ENCODE results near the gene PBX4. TPM values are rescaled to one million over a fixed set of nuclear protein-coding genes. Genes with fewer than 3 reads are reported as not detected.

PBX4 gene
- total and polyA plus RNA-seq, 2 of the 8 experiments (the other 6 are each of a cell fraction or from before 2014, with no cell fraction given): 3.4 to 3.8 TPM

DNA sequence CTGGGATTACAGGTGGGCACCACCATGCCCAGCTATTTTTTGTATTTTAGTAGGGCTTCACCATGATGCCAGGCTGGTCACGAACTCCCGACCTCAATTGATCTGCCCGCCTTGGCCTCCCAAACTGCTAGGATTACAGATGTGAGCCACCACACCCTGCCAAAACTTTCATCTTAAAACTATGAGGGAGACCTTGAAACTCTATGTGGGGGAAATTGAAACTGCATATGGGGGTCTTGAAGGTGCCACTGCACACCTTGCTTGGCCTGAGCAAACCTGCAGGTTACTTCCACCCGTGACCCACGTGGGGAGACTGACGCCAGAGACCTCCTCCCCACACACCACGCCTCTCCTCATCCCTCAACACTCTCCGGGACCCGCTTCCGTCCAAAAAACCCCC, 64.8 kb downstream of the PBX4 start:
- H3K23ac ChIP-seq (ENCODE audit: insufficient read length): no peak overlapping the region
- no peak overlapping the region for H2AK5ac ChIP-seq (ENCODE audit: low read depth, low read length)
- H4K91ac ChIP-seq (replicated peaks; ENCODE audit: insufficient read length, low read length): no peak overlapping the region
- no peaks in the 10 kb centered on the region for H4K20me1 ChIP-seq (replicated peaks in 1 of 2; ENCODE audit: control insufficient read depth in 1 of 2, insufficient read depth in 2 of 2, low read length in 2 of 2)
- no peak overlapping the region; the same call in 1 of the 2 replicates for H2BK15ac ChIP-seq (ENCODE audit: low read length)
- no peak overlapping the region for H2BK120ac ChIP-seq (replicated peaks; ENCODE audit: low read depth, low read length)
- H3K23me2 ChIP-seq (ENCODE audit: low read depth, low read length): no peaks in the 10 kb centered on the region
- POLR2A ChIA-PET (ENCODE audit: partially characterized antibody): interaction anchor here (0.8 to 2.9 kb wide), 5 partner anchors 20 to 38 kb away, joined by 3 to 13 read pairs (median 6); partner anchors contain the start of genes NDUFA13, TSSK6 and YJEFN3
- H3K4me1 ChIP-seq (replicated peaks in 1 of 4; ENCODE audit: control insufficient read depth in 3 of 4, insufficient read depth in 4 of 4, low read length in 3 of 4): no peaks in the 10 kb centered on the region; a peak in 3 of 7 replicates
- H3K36me3 ChIP-seq (ENCODE audit: control insufficient read depth in 2 of 4, insufficient read depth in 4 of 4, low read length in 3 of 4): no peaks in the 10 kb centered on the region
- 0 out of 2 replicates have a peak, but pooled peaks cover 2% of the 10 kb centered on the region for H3K79me1 ChIP-seq (ENCODE audit: low read depth, low read length)
- no peak overlapping the region for H3K4ac ChIP-seq (replicated peaks; ENCODE audit: insufficient read length, low read depth, low read length)
- no peak overlapping the region for H4K5ac ChIP-seq (ENCODE audit: insufficient read length, low read depth, low read length)
- no peak overlapping the region for H3K4me3 ChIP-seq (ENCODE audit: extremely low read depth in 1 of 4, insufficient read depth in 2 of 4, low read depth in 3 of 4, low read length in 4 of 4)
- no peak overlapping the region for H3K4me2 ChIP-seq (ENCODE audit: insufficient read depth in 1 of 2, low read depth in 2 of 2, low read length in 2 of 2)
- H4K8ac ChIP-seq (ENCODE audit: extremely low read depth, insufficient read depth, low read length): peak overlapping the region; percentile 11; the same call in 1 of the 2 replicates
- no peaks in the 10 kb centered on the region for H3K9me3 ChIP-seq (ENCODE audit: insufficient read depth in 2 of 2, low read depth in 1 of 2, low read length in 1 of 2)
- no peak overlapping the region for H3K18ac ChIP-seq (ENCODE audit: extremely low read depth, low read length)
- FAIRE-seq (no peak), DNase-seq (ENCODE audit: low read depth in 1 of 2, low spot score in 2 of 2) (no peak)
- H3K27me3 ChIP-seq (replicated peaks in 1 of 4; ENCODE audit: control insufficient read depth in 3 of 4, extremely low read depth in 1 of 4, insufficient read depth in 3 of 4, low read length in 3 of 4): no peaks in the 10 kb centered on the region
- H2BK12ac ChIP-seq (ENCODE audit: low read depth, low read length): no peak overlapping the region
- no peaks in the 10 kb centered on the region for H3K79me2 ChIP-seq (ENCODE audit: control insufficient read depth in 1 of 2, insufficient read depth in 2 of 2, low read length in 2 of 2)
- 91% methylated on average over 10 of the region's 10 CpGs; no CpG with 5 or more reads in 1 of the 2 experiments for WGBS, 2 experiments (ENCODE audit: extremely low coverage in 1 of 2, insufficient coverage in 1 of 2, insufficient read length in 1 of 2, insufficient replicate concordance in 2 of 2, low coverage in 1 of 2, low lambda C conversion rate in 2 of 2, missing lambda C conversion rate in 1 of 2)
- H3K27ac ChIP-seq (ENCODE audit: low read depth, low read length): no peak overlapping the region
- H2BK5ac ChIP-seq (ENCODE audit: low read depth, low read length): no peak overlapping the region
- TF ChIP-seq SIRT6 (IDR thresholded peaks at IDR 0.05; ENCODE audit: low read length) (no peak), CEBPB (IDR thresholded peaks at IDR 0.05; ENCODE audit: low read depth, low read length) (no peak), ASH2L (IDR thresholded peaks at IDR 0.05; ENCODE audit: low read length) (no peak), JUN (IDR thresholded peaks at IDR 0.05; ENCODE audit: low read depth, low read length) (no peak), RAD21 (IDR thresholded peaks at IDR 0.05 in 1 of 2, conservative IDR thresholded peaks at IDR 0.05 in 1 of 2; ENCODE audit: low read depth in 2 of 2, low read length in 2 of 2) (no peak), NANOG (IDR thresholded peaks at IDR 0.05; ENCODE audit: insufficient read depth, low read depth, low read length, poor library complexity, severe bottlenecking) (no peak), SIX5 (IDR thresholded peaks at IDR 0.05; ENCODE audit: low read depth, low read length) (no peak), GABPA (IDR thresholded peaks at IDR 0.05; ENCODE audit: borderline replicate concordance, insufficient read depth, low read length) (no peak), EGR1 (IDR thresholded peaks at IDR 0.05; ENCODE audit: borderline replicate concordance, low read depth, low read length) (no peak), CHD1 (IDR thresholded peaks at IDR 0.05; ENCODE audit: low read depth, low read length) (no peak), TCF12 (IDR thresholded peaks at IDR 0.05; ENCODE audit: low read depth, low read length) (no peak), TEAD4 (IDR thresholded peaks at IDR 0.05; ENCODE audit: low read depth, low read length) (no peak), CTBP2 (IDR thresholded peaks at IDR 0.05; ENCODE audit: borderline replicate concordance, insufficient read depth, insufficient read length, low read length) (no peak)
- TF ChIP-seq, protein P1, sequence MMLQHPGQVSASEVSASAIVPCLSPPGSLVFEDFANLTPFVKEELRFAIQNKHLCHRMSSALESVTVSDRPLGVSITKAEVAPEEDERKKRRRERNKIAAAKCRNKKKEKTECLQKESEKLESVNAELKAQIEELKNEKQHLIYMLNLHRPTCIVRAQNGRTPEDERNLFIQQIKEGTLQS (IDR thresholded peaks at IDR 0.05; ENCODE audit: insufficient read depth, low read depth, low read length): no peak
- H3K56ac ChIP-seq (replicated peaks; ENCODE audit: insufficient read length, low read depth, low read length): no peak overlapping the region
- H2AFZ ChIP-seq (ENCODE audit: low read length): no peak overlapping the region
- CTCF ChIA-PET (ENCODE audit: partially characterized antibody): interaction anchor here (0.6 to 20.0 kb wide), 33 partner anchors 4 to 246 kb away, joined by 3 to 223 read pairs (median 6); partner anchors contain the start of genes CILP2, GMIP, LPAR2 and NDUFA13
- H2BK20ac ChIP-seq (ENCODE audit: low read length): no peak overlapping the region
- H3K9ac ChIP-seq (replicated peaks in 1 of 4; ENCODE audit: extremely low read depth in 1 of 4, low read depth in 3 of 4, low read length in 3 of 4): no peak overlapping the region
- no peak overlapping the region for H3K14ac ChIP-seq (ENCODE audit: insufficient read length)
